Stimulated activated CD8-positive, alpha-beta memory T cell treated with anti-CD3 and anti-CD28 coated beads, Interleukin-7, amount 100 ng/mL, for 24 hours (primary cell): Measurements from ENCODE around the gene CLSTN2.

Experiments
- DNase-seq: peaks from one replicate; pipeline ENCODE4 v3.0.0-alpha.2; 2020; ENCODE audit warnings: low read depth

Gene CLSTN2

DNA sequence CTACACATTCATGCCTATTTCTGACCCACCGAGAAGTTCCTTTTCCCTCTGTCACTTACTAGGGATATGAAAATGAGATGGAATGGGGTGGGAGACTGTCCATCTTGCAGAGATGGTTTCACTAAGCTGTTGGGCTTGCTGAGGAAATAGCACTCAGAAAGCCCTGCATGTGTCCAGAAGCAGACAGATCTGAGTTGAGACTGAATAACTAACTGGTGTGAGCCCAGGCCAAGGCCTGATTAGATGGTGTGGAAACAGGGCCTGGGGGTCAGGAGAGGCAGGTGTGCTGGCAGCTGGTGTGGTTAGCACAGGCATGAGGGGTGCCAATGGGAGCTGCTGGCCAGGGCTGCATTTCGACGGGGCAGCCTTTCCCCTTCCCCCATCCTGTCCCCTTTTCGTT lies 72.1 kb downstream of the CLSTN2 start:
- no peak for DNase-seq

DNA sequence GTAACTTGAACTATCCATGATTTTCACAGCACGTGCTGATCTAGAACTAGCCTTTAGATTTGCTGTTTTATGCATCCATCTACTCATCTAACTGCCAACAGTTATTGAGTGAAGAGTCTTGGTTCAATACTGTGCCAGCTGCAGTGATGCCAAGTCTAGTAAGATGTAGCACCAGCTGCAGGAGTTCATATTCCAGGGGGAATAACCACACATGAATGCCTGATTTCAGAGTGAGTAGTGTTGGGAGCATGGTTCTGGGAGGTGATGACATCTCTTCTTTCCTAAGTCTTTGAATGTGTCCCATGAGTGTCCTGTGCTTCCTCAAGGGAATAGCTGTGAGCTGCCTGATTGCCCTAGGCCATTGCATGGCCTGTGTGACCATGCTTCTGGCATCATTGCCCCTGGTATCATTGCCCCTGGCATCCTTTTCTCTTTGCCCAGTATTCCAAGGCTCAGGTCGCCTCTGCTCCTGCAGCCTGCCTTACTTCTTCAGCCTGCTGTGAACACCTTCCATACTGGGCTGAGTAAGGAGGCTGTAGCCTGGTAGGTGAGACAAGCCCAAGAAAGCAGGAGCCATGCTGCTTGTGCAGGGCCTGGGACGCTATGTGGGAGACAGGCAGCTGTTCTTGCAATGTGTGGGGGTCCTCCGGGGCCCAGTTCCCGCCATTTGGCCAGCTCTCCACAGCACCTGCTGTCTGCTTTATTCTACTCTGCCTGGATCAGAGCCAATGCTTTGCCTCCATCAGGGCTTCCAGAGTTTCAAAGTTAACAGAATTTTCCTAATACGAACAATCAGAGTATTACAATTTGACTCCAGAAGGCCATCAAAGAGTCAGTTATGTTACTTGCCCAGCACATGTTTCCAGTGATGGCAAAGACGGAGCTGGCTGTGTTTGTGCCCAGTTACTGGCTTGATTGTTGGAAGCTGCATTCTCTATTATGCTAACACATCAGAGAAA lies 73.2 kb downstream of the CLSTN2 start:
- no peak for DNase-seq

DNA sequence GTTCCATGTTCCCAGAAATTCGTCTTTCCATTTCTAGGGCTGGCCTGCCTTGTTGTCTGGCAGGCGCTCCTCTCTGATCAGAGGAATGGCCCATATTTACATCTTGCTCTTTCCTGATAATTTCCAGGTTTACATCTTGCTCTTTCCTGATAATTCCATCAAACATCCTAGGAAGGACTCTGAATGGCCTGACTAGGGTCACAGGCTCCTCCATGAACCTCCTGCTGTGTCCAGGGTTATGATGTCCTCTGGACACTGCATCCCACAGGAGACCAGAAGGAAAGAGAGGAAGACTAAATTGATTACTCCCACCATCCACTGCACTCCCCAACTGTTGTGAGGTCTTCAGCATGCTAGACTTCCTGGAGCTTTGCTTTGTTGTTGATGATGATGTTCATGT lies 75.4 kb downstream of the CLSTN2 start:
- no peak for DNase-seq

DNA sequence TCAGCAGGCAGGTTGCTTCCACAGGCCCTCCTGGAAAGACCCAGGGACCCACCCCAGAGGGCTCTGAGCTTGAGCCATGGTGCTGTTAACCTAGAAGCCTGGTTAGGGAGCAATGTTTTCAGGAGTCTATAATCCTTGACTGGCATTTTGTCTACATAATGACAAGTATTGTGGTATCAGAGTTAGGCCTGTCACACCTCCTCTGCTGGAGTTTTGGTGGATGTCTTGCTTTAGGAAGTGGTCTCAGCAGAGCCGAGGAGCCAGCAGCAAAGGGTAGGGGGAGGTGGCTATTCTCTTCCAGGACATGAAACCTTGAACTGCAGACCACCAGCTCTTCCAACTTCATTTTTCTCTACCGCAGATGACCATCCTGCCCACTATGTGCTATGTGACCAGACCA lies 76.1 kb downstream of the CLSTN2 start:
- DNase-seq: no peak

DNA sequence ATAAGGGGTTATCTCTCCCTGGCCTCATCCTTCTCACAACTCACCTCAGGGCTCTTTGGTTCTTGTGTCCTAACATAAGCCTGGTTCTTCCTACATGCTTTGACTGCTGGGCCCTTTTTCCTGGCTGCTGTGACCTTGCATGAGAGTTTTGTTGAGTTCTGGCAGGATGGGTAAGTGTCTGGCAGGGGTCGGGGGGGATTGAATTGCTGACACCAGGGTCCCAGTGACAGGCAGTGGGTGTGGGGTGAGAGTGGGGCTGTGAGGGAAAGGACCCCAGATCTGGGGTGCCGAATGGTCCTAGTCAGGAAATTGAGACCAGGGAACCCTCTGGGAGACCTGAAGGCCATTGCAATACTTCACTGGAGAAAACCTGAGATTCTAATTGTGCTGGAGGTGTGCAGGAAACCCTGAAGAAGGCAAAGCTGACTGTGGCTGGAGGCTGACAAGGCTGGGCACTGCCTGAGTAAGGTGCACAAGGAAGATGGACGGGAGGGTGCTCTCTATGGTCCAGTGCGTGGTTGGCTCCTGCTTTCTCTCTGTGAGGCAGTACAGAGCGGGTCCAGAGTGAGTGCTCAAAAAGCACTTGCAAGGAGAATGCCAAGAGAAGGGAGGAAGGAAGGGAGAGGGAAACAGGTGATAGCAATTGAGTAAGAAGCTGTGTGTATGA lies 76.8 kb downstream of the CLSTN2 start:
- no peak for DNase-seq

DNA sequence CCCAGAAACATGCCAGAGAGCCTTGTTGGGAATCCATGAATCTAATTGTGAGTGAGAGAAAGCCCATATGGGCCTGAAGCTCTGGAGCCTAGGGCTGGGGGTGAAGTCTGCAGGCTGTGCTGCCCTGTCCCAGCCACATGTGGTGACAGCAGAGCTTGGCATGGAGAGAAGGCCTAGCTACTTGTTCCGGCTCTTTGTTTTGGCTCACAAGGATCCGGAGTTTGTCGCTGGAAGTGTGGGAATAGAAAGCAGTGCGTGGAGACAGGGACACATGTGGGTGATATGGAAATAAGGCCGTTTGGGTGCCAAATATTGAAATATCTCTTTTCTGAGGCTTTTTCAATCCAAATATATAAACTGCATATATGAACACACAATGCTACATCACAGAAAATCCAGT lies 78.2 kb downstream of the CLSTN2 start:
- DNase-seq: no peak

DNA sequence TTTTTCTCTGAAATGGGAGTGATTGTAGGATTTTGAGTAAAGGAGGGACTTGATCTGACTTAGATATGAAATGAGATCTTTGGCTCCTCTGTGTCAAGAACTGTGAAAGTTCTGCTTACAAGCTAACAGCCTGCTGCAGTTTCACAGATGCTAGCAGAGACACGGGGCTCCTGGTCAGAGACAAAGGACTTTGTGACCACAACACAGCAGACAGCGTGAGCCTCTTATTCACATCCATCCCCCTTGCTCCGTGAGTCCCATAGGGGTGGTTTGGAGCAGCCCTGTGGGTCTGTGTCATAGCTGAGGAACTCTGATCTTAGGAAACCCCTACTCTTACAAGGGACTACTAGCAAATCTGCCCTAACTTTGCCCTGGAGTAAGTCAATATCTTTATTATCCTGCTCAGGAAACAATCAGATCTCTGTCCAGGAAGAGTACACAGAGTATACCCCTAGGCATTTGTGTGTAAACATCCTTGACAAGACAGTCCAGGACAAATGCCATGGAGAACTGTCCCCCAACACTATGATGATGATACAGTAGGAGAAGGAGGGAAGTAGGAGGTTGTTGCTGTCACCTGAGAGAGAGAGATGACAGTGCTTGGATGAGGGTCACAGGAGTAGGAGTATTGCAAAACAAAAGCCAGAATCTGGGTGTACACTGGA lies 80.0 kb downstream of the CLSTN2 start:
- no peak for DNase-seq

DNA sequence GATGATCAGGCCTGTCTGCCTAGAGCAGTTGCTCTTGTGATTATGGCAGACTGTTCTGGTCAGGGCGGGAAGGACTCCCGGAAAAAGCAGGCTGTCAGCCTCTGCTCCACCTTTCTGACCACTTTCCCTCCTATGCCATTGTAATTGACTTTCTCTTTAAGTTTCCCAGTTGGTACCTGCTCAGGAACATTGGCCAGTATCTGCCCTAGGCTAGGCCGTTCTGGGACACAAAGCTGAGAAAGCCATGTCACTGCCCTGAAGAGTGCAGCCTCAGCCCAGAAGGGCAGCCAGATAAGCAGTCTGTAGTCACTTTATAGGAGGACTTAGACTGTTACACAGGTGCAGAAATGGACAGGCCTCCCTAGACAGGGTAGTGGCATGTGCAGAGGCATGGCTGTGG lies 80.8 kb downstream of the CLSTN2 start:
- DNase-seq: no peak

DNA sequence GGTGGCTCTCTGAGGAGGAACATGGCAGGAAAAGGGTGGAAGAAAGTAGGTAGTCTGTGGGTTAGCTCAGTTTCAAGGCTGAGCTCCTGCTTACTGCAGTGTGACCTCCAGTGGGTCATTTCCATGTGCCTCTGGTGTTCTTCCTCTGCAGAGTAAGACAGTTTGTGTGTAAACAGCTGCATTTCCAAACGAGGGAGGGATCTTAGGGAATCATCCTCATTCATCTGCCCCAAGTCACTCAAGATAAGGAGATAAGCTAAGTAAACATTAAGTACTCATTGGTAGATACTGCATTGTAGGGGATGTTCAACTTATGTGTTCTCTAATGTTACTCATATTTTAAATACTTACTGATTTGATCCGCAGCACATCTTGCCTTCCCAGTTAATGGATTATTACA lies 83.6 kb downstream of the CLSTN2 start:
- DNase-seq: no peak

DNA sequence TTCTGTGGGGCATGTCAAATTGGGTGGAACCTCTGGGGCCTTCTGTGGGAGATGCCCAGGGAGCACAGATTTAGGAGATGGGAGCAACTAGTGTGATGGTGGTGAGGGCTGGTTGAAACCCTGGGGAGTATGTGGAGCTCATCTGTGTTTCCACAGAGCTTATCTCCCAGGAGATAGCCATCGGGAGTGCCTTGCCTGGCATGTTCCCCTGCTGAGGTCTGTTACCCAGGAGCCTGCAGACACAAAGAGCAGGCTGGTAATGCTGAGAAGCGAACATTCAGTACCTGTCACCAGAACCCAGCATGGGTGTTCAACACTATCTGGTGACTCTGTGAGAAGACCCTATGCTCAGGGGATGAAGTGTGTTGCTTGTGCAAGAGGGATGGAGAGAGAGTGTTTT lies 85.0 kb downstream of the CLSTN2 start:
- DNase-seq: no peak

DNA sequence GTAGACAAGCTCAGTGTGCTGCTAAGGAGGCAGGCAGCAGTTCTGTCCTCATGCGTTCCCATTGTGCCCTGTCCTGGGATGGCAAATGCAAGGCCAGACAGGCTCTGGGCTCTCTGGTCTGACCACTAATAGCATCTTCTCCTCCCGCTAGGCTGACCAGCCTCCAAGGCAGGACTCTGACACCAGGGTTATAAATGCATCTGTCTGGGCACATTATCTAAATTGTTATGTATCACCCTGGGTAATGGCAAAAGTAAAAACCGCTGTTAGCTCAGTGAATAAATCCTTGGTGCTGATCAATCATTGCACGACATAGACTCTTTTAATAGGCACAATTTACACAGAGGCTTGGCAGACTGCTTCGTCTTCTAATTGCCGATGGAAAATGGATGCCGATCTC lies 85.6 kb downstream of the CLSTN2 start:
- no peak for DNase-seq

DNA sequence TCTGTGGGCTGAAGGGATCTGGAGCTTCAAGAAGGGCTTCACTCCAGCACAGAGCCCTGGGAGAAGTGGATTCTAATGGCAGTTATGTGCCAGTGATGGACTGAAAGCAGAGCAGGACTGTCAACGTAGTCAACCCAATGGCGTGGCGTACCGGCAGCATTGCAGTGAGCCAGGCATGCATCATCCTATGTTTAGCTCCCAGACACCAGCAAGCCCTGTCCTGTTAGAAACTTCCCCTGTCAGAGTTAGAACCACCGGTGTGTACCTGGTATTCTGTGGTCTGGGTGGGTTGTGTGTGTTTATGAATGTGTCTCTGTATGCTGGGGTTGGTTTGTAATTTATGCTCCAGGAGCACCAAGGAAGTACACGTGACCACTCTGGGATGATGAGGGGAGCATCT lies 86.3 kb downstream of the CLSTN2 start:
- no peak for DNase-seq

DNA sequence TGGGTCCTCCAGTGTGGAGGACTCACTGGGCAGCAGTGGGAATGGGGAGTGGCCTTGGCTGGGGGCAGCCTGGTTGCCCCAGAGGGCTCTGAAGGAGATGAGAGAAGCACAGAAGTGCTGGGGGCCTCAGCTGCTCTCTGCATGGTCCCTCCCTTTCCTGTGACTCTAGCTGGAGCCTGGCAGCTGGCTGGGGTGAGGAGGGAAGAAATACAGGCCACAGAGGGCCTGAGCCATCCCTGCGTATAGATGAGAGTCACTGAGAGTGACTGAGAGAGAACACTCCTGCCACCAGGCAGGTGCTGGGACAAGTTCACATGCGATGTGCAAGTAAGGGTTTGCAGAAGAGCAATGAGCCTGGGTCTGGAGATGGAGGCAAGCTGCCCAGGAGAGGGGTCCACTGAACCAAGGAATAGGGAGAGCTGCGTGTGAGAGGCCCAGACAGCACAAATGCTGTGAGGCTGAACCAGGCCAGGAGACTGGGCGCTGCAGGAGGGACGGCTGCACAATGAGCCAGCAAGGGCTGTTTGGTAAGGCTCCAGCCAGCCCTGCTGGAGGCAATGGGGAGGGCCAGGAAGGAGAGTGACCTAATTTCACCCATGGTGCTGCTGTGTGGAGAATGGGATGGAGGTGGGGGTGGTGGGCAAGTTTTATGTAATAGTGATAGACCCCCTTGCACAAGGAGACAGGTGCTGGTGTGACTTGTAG lies 87.2 kb downstream of the CLSTN2 start:
- DNase-seq: no peak

DNA sequence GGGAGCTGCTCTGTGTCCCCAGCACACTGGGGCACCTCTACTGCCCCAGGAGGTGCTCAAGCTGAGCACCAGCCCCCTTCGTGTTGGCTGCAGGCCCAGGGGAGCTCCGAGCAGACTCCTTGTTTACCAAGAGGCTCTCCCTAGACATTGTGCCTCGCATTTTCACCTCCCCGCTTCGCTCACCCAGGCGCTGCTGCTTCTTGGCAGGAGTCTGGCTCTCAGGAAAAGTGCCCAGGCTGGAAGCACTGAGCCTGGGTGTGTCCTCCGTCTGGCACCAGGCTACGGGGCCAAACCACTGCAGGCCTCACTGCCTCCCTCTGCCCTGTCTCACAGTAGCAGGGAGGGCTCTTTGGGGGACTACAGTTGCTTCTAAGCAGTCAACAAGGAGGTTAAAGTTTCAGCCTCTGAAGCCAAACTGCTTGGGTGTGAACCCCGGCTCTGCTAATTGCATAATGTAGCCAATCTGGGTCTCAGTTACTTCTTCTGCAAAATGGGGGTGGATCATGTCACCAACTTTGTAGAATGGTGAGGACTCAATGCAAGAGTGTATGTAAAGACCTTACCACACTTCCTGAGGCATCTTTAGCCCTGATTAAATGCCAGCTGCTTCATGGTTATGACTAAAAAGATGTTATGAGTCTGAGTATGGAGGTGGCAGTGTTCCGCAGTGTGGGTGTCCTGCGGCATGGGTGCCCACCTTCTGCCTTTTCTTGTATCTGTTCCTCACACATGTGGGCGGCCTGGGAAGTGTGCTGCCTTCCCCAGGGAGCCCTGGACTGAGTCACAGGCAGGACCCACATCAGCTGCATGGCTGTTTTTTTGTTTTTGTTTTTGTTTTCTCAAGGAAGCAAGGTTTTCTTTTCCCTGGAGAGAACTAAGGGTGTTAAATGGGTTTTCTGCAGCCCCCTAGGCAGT lies 88.9 kb downstream of the CLSTN2 start:
- DNase-seq: no peak

DNA sequence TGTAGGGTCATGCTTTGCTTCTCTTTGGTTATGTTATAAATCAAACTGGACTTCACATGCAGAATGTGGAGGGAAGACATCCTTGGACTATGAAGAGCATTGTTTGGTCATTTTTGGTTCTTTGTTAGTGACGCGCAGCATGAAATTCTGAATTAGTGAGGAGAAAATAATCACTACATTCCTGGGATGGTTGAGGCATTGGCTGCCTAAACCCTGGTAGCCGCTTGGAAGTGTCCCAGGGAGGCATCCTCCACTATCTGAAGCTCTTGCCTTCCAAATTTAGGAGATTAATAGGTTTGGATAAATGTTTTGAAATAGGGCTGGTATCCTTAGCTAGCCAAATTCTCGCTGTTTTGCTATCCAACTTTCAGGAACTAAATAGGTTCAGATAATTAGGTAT lies 96.2 kb downstream of the CLSTN2 start:
- no peak for DNase-seq

DNA sequence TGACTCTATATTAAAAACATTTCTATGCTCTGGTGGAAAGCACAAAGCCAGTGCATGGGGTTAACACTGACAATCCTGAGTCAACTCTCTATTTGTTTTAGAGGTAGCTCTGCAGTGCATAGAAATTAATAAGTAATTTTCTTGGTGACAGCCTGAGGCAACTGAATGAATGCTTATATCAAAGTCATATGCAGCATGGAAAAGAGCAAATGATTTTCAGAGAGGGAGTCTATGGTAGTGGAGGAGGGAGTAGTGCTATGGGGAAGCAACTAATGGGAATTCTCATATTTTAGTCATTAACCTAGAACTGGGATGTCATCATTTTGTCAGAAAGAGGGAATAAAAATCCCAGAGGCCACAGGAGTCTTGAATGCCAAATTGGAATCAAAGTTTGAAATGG lies 99.1 kb downstream of the CLSTN2 start:
- no peak for DNase-seq

DNA sequence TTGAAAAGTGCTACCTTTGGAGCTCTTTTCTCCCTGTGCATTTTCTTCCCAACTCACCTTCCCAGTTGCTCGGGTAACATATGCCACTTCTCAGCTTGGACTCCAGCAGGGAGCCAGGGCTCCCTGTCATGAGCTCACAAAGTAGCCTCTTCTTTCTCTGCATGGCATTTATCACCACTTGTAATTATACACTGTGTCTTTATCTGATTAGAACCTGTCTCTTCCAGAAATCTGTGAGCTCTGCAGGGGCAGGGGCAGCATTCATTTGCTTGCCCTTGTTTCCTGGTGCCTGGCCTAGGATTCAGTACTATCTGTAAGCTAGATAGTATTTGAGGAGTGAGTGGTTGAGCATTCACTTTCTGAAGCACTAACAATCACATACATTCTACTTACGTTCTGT lies 100.9 kb downstream of the CLSTN2 start:
- no peak for DNase-seq

DNA sequence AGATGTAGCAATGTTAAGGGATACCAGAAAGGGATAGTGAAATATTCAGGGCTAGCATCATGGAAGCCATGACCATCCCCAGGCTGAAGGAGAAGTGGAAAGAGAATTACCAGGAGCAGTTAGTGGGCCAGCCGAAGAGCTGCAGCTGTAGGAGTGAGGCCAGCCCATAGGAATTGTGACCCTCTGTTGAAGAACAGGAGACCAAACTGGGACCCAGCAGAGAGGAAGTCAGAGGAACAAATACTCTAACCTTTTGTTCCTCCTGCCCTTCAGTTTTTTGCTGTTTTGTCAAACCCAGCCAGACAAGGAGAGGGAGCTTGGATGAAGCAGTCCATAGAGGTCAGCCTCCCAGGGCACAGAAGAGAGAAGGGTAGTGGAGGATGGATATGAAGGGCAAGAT lies 115.4 kb downstream of the CLSTN2 start:
- DNase-seq: no peak

DNA sequence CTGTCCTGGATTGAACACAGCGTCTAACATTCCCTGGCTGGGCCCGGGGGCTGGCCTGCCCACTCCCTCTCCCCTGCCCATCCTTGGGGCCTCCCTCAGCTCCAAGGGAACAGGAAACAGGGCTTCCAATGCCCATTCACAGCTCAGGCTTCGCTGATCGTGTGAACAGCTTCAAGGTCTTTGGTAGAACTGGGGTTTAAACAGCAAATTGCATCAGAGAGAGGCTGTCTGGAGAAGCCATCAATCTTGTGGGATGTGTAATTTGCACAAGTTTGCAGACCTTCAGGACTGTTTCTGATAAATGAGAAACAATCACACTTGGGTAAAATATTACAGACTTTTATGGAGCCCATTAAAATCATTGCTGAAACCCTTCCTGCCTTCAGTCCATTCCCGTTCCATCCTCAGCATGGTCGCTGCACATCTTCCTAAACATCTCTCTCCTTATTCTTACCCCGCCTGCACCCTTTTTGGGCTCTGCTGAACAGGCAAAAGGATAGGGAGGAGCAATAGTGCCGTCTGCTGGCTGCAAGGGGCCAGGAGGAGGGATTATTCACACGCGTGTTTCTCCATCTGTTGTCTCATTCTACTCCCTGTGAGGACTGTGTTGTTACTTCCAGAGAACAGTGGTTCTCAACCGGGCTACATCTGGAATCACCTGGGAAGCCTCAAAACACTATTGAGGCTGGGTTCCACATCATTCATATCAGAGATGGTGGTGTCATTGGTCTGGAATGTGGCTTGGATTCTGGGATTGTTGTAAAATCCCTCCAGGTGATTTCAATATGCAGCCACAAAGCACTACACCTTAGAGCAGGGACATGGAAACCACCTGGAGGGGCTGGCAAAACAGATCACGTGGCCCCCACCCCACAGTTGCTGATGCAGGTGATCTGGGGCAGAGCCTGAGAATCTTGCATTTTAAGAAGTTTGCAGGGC lies 116.3 kb downstream of the CLSTN2 start:
- DNase-seq: no peak
